Neural progenitor cell (in vitro differentiated cells): ENCODE results near the gene AFG1L. TPM values are rescaled to one million over a fixed set of nuclear protein-coding genes. Genes with fewer than 3 reads are reported as not detected.

Source experiments
- DNase-seq: peaks from one replicate; pipeline ENCODE4 v3.0.0-alpha.2; 2016; ENCODE audit warnings: low spot score
- H2AFZ ChIP-seq: fragments of 200-600 bp; sonication (generic); replicated peaks from 2 replicates; pipeline ENCODE4 v1.6.1; 2016; ENCODE audit warnings: antibody characterized with exemption
- H3F3A ChIP-seq: fragments of 200-600 bp; sonication (generic); 2 replicates; pipeline ENCODE4 v1.6.1; 2016; ENCODE audit warnings: antibody characterized with exemption, low read depth
- H3K27ac ChIP-seq: fragments of 200-600 bp; sonication (generic); 2 replicates; pipeline ENCODE4 v1.5.1; 2016; ENCODE audit warnings: mild to moderate bottlenecking
- H3K27me3 ChIP-seq: fragments of 200-600 bp; sonication (generic); 2 replicates; pipeline ENCODE4 v1.6.1; 2016; ENCODE audit warnings: mild to moderate bottlenecking, moderate library complexity
- H3K36me3 ChIP-seq: fragments of 200-600 bp; sonication (generic); 2 replicates; pipeline ENCODE4 v1.5.1; 2016
- H3K4me1 ChIP-seq: fragments of 200-600 bp; sonication (generic); 2 replicates; pipeline ENCODE4 v1.6.1; 2016; ENCODE audit warnings: mixed run types
- H3K4me2 ChIP-seq: fragments of 200-600 bp; sonication (generic); 2 replicates; pipeline ENCODE4 v1.6.1; 2016
- H3K4me3 ChIP-seq: fragments of 200-600 bp; sonication (generic); 2 replicates; pipeline ENCODE4 v1.5.1; 2016
- H3K79me2 ChIP-seq: fragments of 200-600 bp; sonication (generic); 2 replicates; pipeline ENCODE4 v1.6.1; 2016; ENCODE audit warnings: low read depth
- H3K9ac ChIP-seq: fragments of 200-600 bp; sonication (generic); 2 replicates; pipeline ENCODE4 v1.6.1; 2016
- H3K9me3 ChIP-seq: fragments of 200-600 bp; sonication (generic); 2 replicates; pipeline ENCODE4 v1.5.1; 2016; ENCODE audit warnings: low read depth
- H4K20me1 ChIP-seq: fragments of 200-600 bp; sonication (generic); 2 replicates; pipeline ENCODE4 v1.6.1; 2016; ENCODE audit warnings: low read depth
- H3K27ac Mint-ChIP-seq: 3 replicates; pipeline ENCODE4 v1.8.0; 2021; ENCODE audit warnings: mixed read lengths
- H3K27me3 Mint-ChIP-seq: 2 replicates; pipeline ENCODE4 v1.8.0; 2022; ENCODE audit warnings: low read depth, mild to moderate bottlenecking, inconsistent platforms, moderate library complexity, mixed read lengths; ENCODE audit not compliant: insufficient read depth
- H3K36me3 Mint-ChIP-seq: 3 replicates; pipeline ENCODE4 v1.8.0; 2021; ENCODE audit warnings: mixed read lengths
- H3K4me1 Mint-ChIP-seq: 3 replicates; pipeline ENCODE4 v1.8.0; 2021; ENCODE audit warnings: mixed read lengths
- H3K4me3 Mint-ChIP-seq: 3 replicates; pipeline ENCODE4 v1.8.0; 2021; ENCODE audit warnings: mild to moderate bottlenecking, moderate library complexity, mixed read lengths
- H3K9me3 Mint-ChIP-seq: 3 replicates; pipeline ENCODE4 v1.8.0; 2020; ENCODE audit warnings: mixed read lengths
- CTCF ChIP-seq: fragments of 200-600 bp; sonication (generic); IDR thresholded peaks from 2 replicates; pipeline ENCODE4 v1.5.1; 2017; ENCODE audit warnings: antibody characterized with exemption, mild to moderate bottlenecking
- EZH2 ChIP-seq: fragments of 200-600 bp; sonication (generic); IDR thresholded peaks from 2 replicates; pipeline ENCODE4 v1.6.1; 2017; ENCODE audit warnings: antibody characterized with exemption, mild to moderate bottlenecking, moderate library complexity
- EZH2phosphoT487 ChIP-seq: fragments of 200-600 bp; sonication (generic); IDR thresholded peaks from 2 replicates; pipeline ENCODE4 v1.6.1; 2017; ENCODE audit warnings: antibody characterized with exemption
- total RNA-seq: library from RNA; depleted of rRNA; stranded (reverse); fragments of >200 nt; gene quantifications from 2 replicates; pipeline ENCODE4 v1.2.3, GENCODE V29; 2015; ENCODE audit warnings: low replicate concordance

Gene AFG1L
- total RNA-seq, 1 donor from 2014 or later: 8.3 TPM

- H3K4me2 ChIP-seq: no peak overlapping the region
- no peaks in the 10 kb centered on the region for H3K36me3 Mint-ChIP-seq
- no peaks in the 10 kb centered on the region for H3K79me2 ChIP-seq
Observed at GRCh38 chr6:108437821-108438220, 143.0 kb downstream of the AFG1L start.

GRCh38 chr6:108438918-108439317 lies 144.1 kb downstream of the AFG1L start:
- H3K36me3 Mint-ChIP-seq: no peaks in the 10 kb centered on the region
- Histone ChIP-seq H3K9me3 (no peaks in the 10 kb centered on the region), H3K9ac (no peak overlapping the region), H4K20me1 (no peaks in the 10 kb centered on the region), H3K27ac (no peak overlapping the region), H3K4me1 (no peaks in the 10 kb centered on the region), H3K79me2 (no peaks in the 10 kb centered on the region), H3K4me2 (no peak overlapping the region), H3K4me3 (no peak overlapping the region), H2AFZ (no peak overlapping the region), H3K27me3 (no peaks in the 10 kb centered on the region), H3K36me3 (no peaks in the 10 kb centered on the region), H3F3A (no peaks in the 10 kb centered on the region)
- no peaks in the 10 kb centered on the region for H3K27me3 Mint-ChIP-seq
- no peak for TF ChIP-seq EZH2phosphoT487
- no peak for TF ChIP-seq EZH2
- no peak for TF ChIP-seq CTCF
- no peaks in the 10 kb centered on the region for H3K4me1 Mint-ChIP-seq
- H3K27ac Mint-ChIP-seq: no peak overlapping the region
- DNase-seq: no peak
- no peaks in the 10 kb centered on the region for H3K9me3 Mint-ChIP-seq
- no peak overlapping the region for H3K4me3 Mint-ChIP-seq

More at GRCh38 chr6:108437821-108438220, 143.0 kb downstream of the AFG1L start:
- Mint-ChIP-seq H3K27ac (no peak overlapping the region), H3K27me3 (no peaks in the 10 kb centered on the region), H3K4me1 (no peaks in the 10 kb centered on the region), H3K9me3 (no peaks in the 10 kb centered on the region), H3K4me3 (no peak overlapping the region)
- Histone ChIP-seq H3K27me3 (no peaks in the 10 kb centered on the region), H3F3A (no peaks in the 10 kb centered on the region), H4K20me1 (no peaks in the 10 kb centered on the region), H3K27ac (no peak overlapping the region), H3K4me1 (no peaks in the 10 kb centered on the region), H3K4me3 (no peak overlapping the region), H3K36me3 (no peaks in the 10 kb centered on the region), H3K9ac (no peak overlapping the region), H2AFZ (no peak overlapping the region), H3K9me3 (no peaks in the 10 kb centered on the region)
- no peak for TF ChIP-seq EZH2
- TF ChIP-seq CTCF: no peak
- TF ChIP-seq EZH2phosphoT487: no peak
- no peak for DNase-seq

GRCh38 chr6:108441141-108441540 lies 146.3 kb downstream of the AFG1L start:
- Histone ChIP-seq H2AFZ (no peak overlapping the region), H4K20me1 (no peaks in the 10 kb centered on the region), H3K4me2 (no peak overlapping the region), H3K27ac (no peak overlapping the region), H3K36me3 (no peaks in the 10 kb centered on the region), H3K79me2 (no peaks in the 10 kb centered on the region), H3F3A (no peaks in the 10 kb centered on the region), H3K9ac (no peak overlapping the region), H3K27me3 (no peaks in the 10 kb centered on the region), H3K4me1 (no peaks in the 10 kb centered on the region), H3K4me3 (no peak overlapping the region), H3K9me3 (no peaks in the 10 kb centered on the region)
- Mint-ChIP-seq H3K36me3 (no peaks in the 10 kb centered on the region), H3K27me3 (no peaks in the 10 kb centered on the region), H3K4me3 (no peak overlapping the region), H3K27ac (no peak overlapping the region), H3K9me3 (no peaks in the 10 kb centered on the region), H3K4me1 (no peaks in the 10 kb centered on the region)
- no peak for DNase-seq
- TF ChIP-seq CTCF (no peak), EZH2phosphoT487 (no peak), EZH2 (no peak)
